Esophagus squamous epithelium (tissue), 5 donors: ENCODE data around the gene KRT72. TPM values are rescaled to one million over a fixed set of nuclear protein-coding genes. Genes with fewer than 3 reads are reported as not detected.

Experiments
- DNase-seq: peaks from one replicate; lab custom pipeline; 2025; lab: John Stamatoyannopoulos, UW
- H3K27ac ChIP-seq, 4 donors: fragments of 200-600 bp; sonication (generic); one replicate each; pipeline ENCODE4 v1.5.1; 2016 to 2019; ENCODE audit warnings: mild to moderate bottlenecking in 1 of 4
- H3K27me3 ChIP-seq, 4 donors: fragments of 200-600 bp; sonication (generic); 1 replicate in 3 of 4; 2 replicates in 1 of 4; pipeline versions ENCODE4 v1.5.1 to v1.6.0; 2017 to 2021; ENCODE audit warnings: antibody characterized with exemption in 1 of 4
- H3K36me3 ChIP-seq, 3 donors: fragments of 200-600 bp; sonication (generic); one replicate each; pipeline ENCODE4 v1.5.1; 2016 to 2019
- H3K4me1 ChIP-seq, 3 donors: fragments of 200-600 bp; sonication (generic); one replicate each; pipeline ENCODE4 v1.5.1; 2017 to 2019
- H3K4me3 ChIP-seq, 4 donors: fragments of 200-600 bp; sonication (generic); 1 replicate in 3 of 4; 2 replicates in 1 of 4; pipeline ENCODE4 v1.5.1; 2016 to 2019; ENCODE audit warnings: mild to moderate bottlenecking in 2 of 4, moderate library complexity in 1 of 4
- H3K9me3 ChIP-seq, 3 donors: fragments of 200-600 bp; sonication (generic); one replicate each; pipeline ENCODE4 v1.5.1; 2016 to 2019
- POLR2A ChIP-seq, 4 donors: fragments of 450-650 bp; IDR thresholded peaks; one replicate each; pipeline ENCODE4 v1.6.1; 2017; ENCODE audit warnings: antibody characterized with exemption in 4 of 4, mild to moderate bottlenecking in 4 of 4, moderate library complexity in 3 of 4
- WGBS, 2 donors: methylation state at CpG; one replicate each; pipeline ENCODE4 v1.1.5; 2018; 5-methylcytosine and 5-hydroxymethylcytosine counted together
- intact Hi-C: fragments of 100-400 bp; cut with DNase I; formaldehyde crosslinking; loops from one replicate; pipeline ENCODE4 v1.15.0; 2022
- total RNA-seq, 4 donors: library from RNA; depleted of rRNA; stranded (reverse); fragments of >200 nt; gene quantifications; one replicate each; pipeline ENCODE4 v1.1.0, GENCODE V29; 2016
- TF ChIP-seq, protein P1 (sequence below), 6 experiments: fragments of 450-650 bp in 4 of 6; fragments of 200-600 bp in 2 of 6; sonication (generic) in 2 of 6; IDR thresholded peaks; one replicate each; pipeline ENCODE4 v1.5.1; 2016 to 2019; ENCODE audit warnings: antibody characterized with exemption in 6 of 6, mild to moderate bottlenecking in 4 of 6, moderate library complexity in 4 of 6
- donor health status: DM: yes; HTN: yes; CAD: no.

KRT72 gene
- total RNA-seq, 4 donors from 2014 or later = not detected

- 73 to 83% methylated on average over 4 to 5 of the region's 5 CpGs for WGBS, 2 donors
- DNase-seq = no peak
- H3K9me3 ChIP-seq = no peaks in the 10 kb centered on the region
- no peak overlapping the region for H3K27ac ChIP-seq
- no peaks in the 10 kb centered on the region for H3K36me3 ChIP-seq
- intact Hi-C loops = no loop called here
- TF ChIP-seq POLR2A (IDR thresholded peaks at IDR 0.05) = no peak
- TF ChIP-seq, protein P1, sequence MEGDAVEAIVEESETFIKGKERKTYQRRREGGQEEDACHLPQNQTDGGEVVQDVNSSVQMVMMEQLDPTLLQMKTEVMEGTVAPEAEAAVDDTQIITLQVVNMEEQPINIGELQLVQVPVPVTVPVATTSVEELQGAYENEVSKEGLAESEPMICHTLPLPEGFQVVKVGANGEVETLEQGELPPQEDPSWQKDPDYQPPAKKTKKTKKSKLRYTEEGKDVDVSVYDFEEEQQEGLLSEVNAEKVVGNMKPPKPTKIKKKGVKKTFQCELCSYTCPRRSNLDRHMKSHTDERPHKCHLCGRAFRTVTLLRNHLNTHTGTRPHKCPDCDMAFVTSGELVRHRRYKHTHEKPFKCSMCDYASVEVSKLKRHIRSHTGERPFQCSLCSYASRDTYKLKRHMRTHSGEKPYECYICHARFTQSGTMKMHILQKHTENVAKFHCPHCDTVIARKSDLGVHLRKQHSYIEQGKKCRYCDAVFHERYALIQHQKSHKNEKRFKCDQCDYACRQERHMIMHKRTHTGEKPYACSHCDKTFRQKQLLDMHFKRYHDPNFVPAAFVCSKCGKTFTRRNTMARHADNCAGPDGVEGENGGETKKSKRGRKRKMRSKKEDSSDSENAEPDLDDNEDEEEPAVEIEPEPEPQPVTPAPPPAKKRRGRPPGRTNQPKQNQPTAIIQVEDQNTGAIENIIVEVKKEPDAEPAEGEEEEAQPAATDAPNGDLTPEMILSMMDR (IDR thresholded peaks at IDR 0.05) = no peak
- H3K4me1 ChIP-seq = no peaks in the 10 kb centered on the region
- peaks cover 0 to 23% (median 0%) of the 10 kb centered on the region in 4 donors for H3K27me3 ChIP-seq
- H3K4me3 ChIP-seq = no peak overlapping the region
Observed at GRCh38 chr12:52622349-52622748, 21.1 kb upstream of the KRT72 start.

- H3K36me3 ChIP-seq = no peaks in the 10 kb centered on the region
- DNase-seq = no peak
- no peak overlapping the region for H3K27ac ChIP-seq
- no peak for TF ChIP-seq POLR2A (IDR thresholded peaks at IDR 0.05)
- TF ChIP-seq, protein P1 (IDR thresholded peaks at IDR 0.05) = no peak
- H3K27me3 ChIP-seq = peaks cover 0 to 24% (median 0%) of the 10 kb centered on the region in 4 donors
- intact Hi-C loops = no loop called here
- H3K4me1 ChIP-seq = peaks cover 0 to 8% (median 0%) of the 10 kb centered on the region in 3 donors
- H3K9me3 ChIP-seq = no peaks in the 10 kb centered on the region
- no peak overlapping the region for H3K4me3 ChIP-seq
- WGBS, 2 donors = 83 to 100% methylated on average over 1 to 2 of the region's 2 CpGs
Observed at GRCh38 chr12:52618866-52619265, 17.6 kb upstream of the KRT72 start.

DNA sequence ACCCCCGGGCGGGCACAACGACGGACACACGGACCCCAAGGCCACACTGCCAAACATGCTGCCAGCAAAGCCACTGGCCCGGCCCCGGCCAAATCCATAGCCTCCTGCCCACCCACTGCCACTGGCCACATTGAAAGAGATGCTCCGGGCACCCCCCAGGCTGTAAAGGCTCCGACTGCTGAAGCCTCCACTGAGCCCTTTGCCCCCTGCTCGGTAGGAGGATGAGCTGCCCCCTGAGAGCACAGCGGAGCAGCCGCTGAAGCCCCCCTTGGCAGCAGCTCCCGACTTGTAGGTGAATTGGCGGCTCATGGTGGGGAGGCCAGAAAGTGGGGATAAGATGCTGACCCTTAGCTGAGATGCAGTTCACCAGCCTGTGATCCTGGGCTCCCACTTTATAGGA, 17.0 kb upstream of the KRT72 start, which contains the start of gene KRT73:
TSS of gene KRT73 (minus strand) at position 344 of the 400 bp plus-strand sequence. CDS start at position 309, 35 bp downstream.
- Histone ChIP-seq H3K4me1 (peaks cover 0 to 8% (median 0%) of the 10 kb centered on the region in 3 donors), H3K36me3 (no peaks in the 10 kb centered on the region), H3K27ac (no peak within 1 kb of the TSS), H3K4me3 (no peak within 1 kb of the TSS), H3K27me3 (peaks cover 0 to 30% (median 0%) of the 10 kb centered on the region in 4 donors), H3K9me3 (no peaks in the 10 kb centered on the region)
- no peak for TF ChIP-seq POLR2A (IDR thresholded peaks at IDR 0.05)
- TF ChIP-seq, protein P1 (IDR thresholded peaks at IDR 0.05) = no peak
- intact Hi-C loops = no loop called here
- no peak for DNase-seq
- WGBS, 2 donors = no CpG with 5 or more reads among the region's 14 CpGs

GRCh38 chr12:52617403-52617785, 16.1 kb upstream of the KRT72 start:
- Histone ChIP-seq H3K36me3 (no peaks in the 10 kb centered on the region), H3K9me3 (no peaks in the 10 kb centered on the region), H3K27ac (no peak overlapping the region), H3K27me3 (peaks cover 0 to 30% (median 0%) of the 10 kb centered on the region in 4 donors), H3K4me1 (peaks cover 0 to 8% (median 0%) of the 10 kb centered on the region in 3 donors), H3K4me3 (no peak overlapping the region)
- DNase-seq = no peak
- intact Hi-C loops = no loop called here
- TF ChIP-seq, protein P1 (IDR thresholded peaks at IDR 0.05) = no peak
- TF ChIP-seq POLR2A (IDR thresholded peaks at IDR 0.05) = no peak
- 81 to 93% methylated on average over 6 of the region's 7 CpGs for WGBS, 2 donors

- intact Hi-C loops = no loop called here
- Histone ChIP-seq H3K4me1 (peaks cover 0 to 8% (median 0%) of the 10 kb centered on the region in 3 donors), H3K4me3 (no peak overlapping the region), H3K27me3 (peaks cover 0 to 30% (median 0%) of the 10 kb centered on the region in 4 donors), H3K36me3 (no peaks in the 10 kb centered on the region), H3K27ac (no peak overlapping the region), H3K9me3 (no peaks in the 10 kb centered on the region)
- no peak for DNase-seq
- TF ChIP-seq POLR2A (IDR thresholded peaks at IDR 0.05) = no peak
- TF ChIP-seq, protein P1 (IDR thresholded peaks at IDR 0.05) = no peak
- WGBS, 2 donors = 86% methylated on average over 10 of the region's 10 CpGs
Observed at GRCh38 chr12:52616680-52617402, 15.6 kb upstream of the KRT72 start.
